Fibroblast of mammary gland (primary cell): ENCODE results near the gene SLC35G1.

Source experiments
- DNase-seq: peaks from one replicate; pipeline ENCODE4 v3.0.0-alpha.2; 2010; ENCODE audit warnings: low read depth
- H3K4me3 ChIP-seq: 2 replicates; pipeline ENCODE4 v1.5.1; 2011; ENCODE audit warnings: low read depth, mild to moderate bottlenecking, low read length, moderate library complexity; ENCODE audit not compliant: control insufficient read depth
- TF ChIP-seq, protein P1 (sequence below): conservative IDR thresholded peaks from 2 replicates; pipeline ENCODE4 v1.5.1; 2011; ENCODE audit warnings: low read depth, low read length, inconsistent platforms; ENCODE audit not compliant: control insufficient read depth, insufficient read depth

SLC35G1 gene

DNA sequence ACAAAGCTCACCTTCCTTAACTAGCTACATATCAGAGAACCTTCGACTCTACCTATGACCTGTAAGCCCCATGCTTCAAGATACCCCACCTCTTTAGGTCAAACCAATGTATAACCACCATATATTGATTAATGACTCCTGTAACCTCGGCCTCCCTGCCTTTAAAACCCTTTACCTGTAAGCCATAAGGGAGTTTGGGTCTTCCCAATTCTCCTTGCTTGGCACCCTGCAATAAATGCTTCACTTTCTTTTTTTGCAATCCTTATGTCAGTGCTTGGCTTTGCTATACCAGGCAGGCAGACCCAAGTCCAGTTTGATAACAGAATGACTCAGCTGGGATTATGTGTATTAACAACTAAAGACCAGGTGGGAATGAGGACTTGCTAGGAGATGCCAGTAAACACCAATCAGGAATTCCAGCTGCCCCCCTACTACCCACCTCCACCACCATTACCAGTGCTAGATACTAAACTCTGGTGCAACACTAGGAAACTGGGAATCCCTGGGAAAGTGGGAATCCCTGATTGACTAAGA is 22.0 kb upstream of the SLC35G1 start:
- TF ChIP-seq, protein P1, sequence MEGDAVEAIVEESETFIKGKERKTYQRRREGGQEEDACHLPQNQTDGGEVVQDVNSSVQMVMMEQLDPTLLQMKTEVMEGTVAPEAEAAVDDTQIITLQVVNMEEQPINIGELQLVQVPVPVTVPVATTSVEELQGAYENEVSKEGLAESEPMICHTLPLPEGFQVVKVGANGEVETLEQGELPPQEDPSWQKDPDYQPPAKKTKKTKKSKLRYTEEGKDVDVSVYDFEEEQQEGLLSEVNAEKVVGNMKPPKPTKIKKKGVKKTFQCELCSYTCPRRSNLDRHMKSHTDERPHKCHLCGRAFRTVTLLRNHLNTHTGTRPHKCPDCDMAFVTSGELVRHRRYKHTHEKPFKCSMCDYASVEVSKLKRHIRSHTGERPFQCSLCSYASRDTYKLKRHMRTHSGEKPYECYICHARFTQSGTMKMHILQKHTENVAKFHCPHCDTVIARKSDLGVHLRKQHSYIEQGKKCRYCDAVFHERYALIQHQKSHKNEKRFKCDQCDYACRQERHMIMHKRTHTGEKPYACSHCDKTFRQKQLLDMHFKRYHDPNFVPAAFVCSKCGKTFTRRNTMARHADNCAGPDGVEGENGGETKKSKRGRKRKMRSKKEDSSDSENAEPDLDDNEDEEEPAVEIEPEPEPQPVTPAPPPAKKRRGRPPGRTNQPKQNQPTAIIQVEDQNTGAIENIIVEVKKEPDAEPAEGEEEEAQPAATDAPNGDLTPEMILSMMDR = no peak
- DNase-seq = no peak
- no peak overlapping the region for H3K4me3 ChIP-seq

DNA sequence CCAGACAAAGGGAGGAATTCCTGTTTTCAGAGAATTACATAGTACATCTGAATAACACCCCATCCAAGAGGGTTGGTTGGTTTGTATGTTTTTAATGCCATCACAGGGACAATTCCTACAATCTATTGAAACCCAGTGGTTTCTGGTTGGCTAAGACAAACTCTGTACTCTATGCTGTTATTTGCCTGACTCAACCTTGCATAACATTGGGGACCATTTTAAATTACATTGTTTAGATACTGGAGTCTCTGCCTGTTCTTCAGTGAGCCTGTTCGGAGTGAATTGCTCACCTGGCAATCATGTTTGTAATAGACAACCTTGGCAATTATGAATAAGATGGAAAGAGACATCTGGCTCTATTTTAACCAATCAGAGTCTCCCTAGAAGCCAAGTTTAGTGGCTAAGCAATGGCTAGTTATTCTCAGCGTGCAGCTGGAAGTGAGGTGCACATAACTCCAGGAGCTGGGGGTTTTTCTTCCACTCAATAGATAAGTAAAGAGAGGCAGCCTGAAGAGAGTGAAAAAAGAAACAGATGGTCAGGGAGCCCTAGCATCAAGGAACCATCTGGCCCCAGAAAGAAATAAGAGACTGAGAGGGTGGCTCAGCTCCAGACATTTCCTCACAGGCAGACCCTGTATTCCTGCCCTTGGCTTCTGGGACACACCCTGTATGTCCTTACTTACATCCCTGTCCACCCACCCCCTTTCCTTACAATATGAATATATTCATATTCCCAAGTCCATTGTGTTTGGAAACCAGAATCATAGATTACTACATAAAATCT is 21.2 kb upstream of the SLC35G1 start:
- TF ChIP-seq, protein P1 = no peak
- DNase-seq = no peak
- no peak overlapping the region for H3K4me3 ChIP-seq

DNA sequence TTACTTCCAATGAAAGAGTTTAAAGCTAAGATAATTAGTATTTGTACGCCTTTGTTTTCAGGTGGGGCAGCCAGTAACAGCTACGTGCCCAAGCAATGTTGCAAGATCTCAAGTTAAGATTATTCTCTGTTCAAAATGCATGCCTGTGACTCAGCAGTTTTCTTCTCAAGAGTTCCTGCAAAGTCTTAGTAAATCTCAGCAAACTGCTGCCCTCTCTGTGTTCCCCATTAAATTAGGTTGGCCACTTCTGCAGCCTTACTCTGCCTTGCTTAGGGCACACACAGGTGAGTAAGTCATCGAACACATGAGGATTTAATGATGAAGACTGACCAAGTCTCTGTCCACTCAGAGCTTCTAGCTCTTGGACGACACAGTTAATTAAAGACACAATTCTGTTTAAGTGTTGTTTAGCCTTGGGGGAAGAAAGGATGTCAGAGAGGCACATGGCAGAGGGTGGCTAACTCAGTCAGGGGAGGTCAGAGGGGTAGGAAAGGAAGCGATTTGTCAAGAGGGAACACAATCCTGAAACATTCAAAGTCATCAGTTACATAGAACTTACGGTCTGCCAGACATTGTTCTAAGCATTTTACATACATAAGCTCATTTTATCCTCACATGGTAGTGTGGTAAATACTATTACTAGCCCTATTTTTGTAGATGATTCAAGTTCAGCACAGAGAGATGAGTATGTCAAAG is 20.2 kb upstream of the SLC35G1 start:
- no peak overlapping the region for H3K4me3 ChIP-seq
- TF ChIP-seq, protein P1 = no peak
- peak; percentile 57 for DNase-seq

DNA sequence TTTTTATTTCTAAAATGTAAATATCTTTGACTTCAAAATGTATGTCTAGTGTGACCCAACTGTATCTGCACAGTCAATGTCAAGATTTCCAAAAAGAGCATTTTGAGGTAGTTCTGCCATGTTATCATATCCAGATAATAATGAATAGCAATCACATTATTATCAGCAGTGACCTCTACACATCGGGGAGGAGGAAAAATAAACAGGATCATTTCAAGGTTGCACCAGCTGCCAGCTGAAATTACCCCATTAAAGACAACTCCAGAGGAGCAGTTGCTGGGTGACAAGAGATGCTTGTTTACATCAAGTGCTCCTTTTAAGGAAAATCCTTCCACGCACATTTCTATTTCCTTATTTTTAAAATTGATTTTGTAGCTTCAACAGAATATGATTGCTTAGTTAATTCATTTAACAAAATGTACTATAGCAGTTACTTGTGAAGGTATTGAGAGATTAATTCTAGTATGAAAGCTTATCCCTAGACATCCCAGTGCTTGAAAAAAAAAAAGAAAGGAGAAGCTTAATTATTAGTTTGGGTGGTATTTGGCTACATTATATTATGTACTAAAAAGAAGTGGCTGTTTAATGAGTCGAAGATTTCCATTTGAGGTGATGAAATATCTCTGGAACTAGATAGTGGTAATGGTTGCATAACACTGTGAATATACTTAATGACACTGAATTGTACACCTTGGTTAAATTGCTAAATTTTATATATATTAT is 19.3 kb upstream of the SLC35G1 start:
- no peak for DNase-seq
- no peak overlapping the region for H3K4me3 ChIP-seq
- TF ChIP-seq, protein P1 = no peak

DNA sequence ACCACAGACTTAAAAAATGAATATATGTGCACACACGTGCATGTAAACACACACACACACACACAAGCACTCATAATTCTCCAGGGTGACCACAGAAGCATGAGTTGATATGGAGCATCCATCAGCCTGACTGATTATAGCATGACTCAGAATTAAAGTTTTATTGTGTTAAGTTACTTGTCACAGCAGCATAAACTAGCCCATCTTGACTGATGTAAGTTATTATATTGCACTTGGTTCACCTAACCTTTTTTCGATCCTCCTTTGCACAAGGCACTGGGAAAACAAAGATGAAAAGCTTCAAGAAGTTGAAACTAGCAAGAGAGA is 18.8 kb upstream of the SLC35G1 start:
- DNase-seq = peak; percentile 24

DNA sequence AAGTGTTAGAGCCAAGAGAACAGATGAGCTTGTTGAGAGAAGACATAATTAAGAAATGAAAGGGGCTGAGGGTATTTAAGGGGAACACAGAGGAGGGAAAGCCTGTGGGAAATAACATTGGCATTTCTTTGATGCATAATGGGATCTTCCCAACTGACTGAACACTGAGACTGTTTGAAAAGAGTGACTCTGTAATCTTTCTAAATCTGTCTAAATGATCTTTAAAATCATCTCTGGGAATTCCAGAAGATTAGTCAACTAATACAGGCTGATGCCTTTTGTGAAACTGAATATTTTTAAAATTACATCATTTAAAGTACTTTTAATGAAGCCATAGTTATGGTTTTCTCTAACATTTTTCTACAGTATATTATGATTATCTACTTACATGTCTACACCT is 17.4 kb upstream of the SLC35G1 start:
- H3K4me3 ChIP-seq = no peak overlapping the region
- TF ChIP-seq, protein P1 = no peak
- DNase-seq = no peak

More for the DNA sequence above, 18.8 kb upstream of the SLC35G1 start:
- TF ChIP-seq, protein P1 = no peak
- H3K4me3 ChIP-seq = no peak overlapping the region
